ENCODE results near the gene AGBL4.
"Not testable (repeated sequence)": the region's sequence is repeated elsewhere in the genome, so short reads cannot be mapped to it uniquely, and the experiment has no call there.

Gene AGBL4

DNA sequence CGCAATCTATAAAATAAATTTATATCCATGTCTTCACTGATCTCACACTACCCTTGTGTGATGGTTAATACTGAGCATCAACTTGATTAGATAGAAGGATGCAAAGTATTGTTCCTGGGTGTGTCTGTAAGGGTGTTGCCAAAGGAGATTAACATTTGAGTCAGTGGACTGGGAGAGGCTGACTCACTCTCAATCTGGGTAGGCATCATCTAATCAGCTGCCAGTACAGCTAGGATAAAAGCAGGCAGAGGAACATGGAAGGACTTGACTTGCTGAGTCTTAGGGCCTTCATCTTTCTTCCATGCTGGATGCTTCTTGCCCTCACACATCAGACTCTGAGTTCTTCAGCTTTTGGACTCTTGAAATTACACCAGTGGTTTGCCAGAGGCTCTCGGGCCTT is 615.4 kb downstream of the AGBL4 start:
- DNase-seq: no peak

DNA sequence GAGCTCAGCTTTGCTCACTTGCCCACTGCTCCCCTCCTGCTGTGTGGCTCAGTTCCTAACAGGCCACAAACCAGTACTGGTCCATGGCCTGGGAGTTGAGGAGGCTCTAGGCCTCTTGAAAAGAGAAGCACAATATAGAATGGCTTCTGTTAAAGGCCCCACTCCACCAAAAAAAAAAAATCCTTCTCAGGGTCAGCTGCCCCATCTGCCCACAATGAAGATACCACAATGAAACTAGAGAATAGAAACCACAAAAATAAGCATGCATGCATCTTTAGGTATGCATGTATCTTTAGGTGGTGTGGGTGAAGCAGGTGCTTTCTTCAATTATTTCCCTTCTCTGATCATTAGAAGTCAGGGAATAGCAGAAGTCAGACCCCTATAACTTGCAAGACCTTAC is 626.7 kb downstream of the AGBL4 start:
- no peak for DNase-seq

DNA sequence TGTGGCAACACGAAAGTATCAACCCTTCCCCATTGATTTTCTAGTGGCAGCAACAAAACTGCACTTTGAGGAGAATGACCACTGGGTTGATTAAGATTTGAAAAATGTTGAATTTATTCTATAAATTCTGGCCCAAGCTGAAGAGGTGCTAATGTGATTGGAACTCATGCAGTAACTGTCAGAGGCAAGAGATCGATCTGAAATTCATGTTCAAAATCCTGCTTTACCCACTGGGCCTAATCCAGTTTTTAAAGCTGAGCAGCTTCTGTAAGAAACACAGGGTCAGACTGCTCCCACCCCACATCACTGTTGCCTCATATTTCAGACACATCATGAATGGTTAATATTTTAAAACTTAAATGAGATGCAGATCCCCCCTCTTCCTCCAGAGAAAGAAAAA is 629.6 kb downstream of the AGBL4 start:
- no peak for DNase-seq

DNA sequence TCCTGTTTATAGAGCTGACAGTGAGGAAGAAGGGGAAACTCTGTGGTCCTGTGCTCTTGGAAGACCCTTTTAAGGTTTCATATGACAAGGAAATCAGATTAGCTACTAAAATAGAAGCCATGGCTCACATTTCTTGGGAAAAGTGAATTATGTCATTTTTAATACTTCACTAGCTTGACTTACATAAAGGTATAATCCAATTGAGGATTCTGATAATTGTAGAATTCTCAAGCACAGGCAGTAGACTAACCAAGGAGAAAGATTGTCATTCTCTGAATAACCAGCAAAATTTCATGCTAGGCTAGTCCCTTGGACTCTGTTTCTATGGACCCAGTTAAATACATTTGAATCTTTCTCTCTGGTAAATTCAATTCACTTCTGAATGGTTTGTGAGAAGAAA is 634.1 kb downstream of the AGBL4 start:
- DNase-seq: no peak

DNA sequence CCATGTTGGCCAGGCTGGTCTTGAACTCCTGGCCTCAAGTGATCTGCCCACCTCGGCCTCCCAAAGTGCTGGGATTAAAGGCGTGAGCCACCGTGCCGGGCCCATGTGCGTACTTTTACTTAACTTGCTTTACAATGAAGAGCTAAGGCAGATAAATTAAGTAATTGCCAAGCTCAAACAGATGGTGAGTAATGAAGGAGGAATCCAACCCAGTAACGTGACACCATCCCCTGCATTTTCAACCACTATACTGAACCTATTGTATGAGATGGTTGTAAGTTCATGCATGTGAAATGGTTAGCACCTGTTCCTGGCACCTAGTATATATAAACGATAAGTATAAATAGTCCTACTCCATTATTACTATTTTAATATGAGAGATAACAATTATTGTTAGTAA is 659.1 kb downstream of the AGBL4 start:
- no peak for DNase-seq

DNA sequence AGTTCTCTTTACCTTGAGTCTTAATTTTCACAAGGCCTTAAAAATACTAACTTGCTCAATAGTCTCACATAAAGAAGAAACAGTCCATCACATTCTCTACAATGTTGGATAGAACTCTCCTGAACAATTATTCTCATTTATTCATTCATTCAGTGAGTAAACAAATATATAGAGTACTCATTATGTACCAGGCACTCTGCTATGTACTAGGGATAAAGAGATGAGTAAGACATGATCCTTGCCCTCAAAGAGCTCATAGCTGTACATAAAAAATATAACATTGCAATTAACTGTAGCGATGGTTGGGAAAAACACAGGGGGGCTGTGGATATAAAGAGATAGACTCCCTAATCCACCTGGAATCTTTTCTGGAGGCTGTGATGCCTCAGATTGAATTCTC is 660.1 kb downstream of the AGBL4 start:
- DNase-seq: no peak

DNA sequence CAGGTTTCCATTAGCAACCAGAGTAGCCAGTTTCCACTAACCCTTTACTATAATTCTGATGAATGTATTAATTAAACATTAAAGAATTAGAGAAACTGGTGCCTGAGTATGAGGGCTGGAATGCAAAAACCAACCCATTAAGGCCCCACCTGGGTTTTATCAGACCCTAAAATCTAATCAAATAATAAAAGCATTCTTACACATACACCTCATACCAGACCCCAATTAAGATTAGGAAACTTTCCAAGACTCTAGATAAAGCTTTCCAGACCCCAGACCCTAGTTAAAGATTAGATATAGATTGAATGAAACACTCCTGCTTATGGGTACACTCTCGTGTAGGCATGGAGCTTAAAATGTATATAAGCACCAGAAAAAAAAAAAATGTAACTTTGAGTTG is 665.7 kb downstream of the AGBL4 start:
- no peak for DNase-seq

DNA sequence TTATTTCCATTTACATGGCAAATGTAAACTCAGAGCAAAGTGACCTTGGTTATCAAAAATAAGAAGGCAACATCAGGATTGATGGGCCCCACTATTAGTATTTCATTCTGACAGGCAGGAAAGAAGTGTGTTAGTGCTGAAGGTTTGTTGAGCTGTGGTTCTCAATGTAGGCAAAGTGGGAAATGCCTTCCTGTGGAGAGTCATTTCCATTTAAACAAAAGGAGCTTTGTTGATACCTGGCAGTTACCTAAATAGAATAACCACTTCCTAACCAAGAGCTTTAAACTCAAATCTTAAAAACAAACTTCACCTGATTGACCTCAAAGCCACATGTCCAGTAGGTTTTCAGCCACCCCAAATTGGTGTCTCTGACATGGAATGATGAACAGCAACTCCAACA is 667.2 kb downstream of the AGBL4 start:
- no peak for DNase-seq

DNA sequence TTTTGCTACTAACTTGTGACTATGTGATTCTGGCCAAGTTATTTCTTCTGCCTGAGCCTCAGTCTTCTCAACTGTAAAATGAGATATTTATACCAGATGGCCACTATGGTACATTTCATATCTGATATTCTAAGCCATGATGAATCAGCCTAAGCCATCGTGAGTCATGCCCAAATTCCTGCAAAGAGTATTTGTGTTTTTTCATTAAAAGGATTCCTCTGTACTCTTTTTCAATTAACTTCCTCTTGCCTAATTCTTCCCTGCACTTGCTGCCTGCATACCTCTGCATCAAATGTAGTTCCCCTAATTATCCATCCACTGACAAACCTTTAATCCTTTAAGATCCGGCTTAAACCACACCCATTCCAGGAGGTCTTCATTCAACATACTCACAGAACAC is 672.0 kb downstream of the AGBL4 start:
- DNase-seq: no peak

DNA sequence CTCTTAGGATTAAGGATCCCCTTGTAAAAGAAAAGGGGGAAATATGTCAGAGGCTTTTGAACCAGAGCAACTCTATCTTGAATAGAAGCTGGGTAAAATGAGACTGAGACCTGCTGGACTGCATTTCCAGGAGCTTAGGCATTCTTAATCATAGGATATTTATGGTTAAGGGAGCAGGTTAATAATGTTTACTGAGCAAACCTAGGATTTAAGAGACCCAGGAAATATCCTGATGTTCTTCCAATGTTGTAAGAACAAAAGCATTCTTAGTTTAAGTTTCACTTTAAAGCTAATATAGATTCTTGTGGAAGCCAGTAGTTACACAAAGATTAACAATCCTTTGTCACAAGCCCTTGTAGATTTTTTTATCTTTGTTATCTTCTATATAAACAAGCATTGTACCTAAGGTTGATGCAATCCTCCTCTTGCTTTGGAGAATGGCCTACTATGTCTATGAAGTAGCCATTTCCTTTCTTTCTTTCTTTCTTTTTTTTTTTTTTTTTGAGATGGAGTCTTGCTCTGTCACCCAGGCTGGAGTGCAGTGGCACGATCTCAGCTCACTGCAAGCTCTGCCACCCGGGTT is 676.9 kb downstream of the AGBL4 start:
- DNase-seq: no peak

DNA sequence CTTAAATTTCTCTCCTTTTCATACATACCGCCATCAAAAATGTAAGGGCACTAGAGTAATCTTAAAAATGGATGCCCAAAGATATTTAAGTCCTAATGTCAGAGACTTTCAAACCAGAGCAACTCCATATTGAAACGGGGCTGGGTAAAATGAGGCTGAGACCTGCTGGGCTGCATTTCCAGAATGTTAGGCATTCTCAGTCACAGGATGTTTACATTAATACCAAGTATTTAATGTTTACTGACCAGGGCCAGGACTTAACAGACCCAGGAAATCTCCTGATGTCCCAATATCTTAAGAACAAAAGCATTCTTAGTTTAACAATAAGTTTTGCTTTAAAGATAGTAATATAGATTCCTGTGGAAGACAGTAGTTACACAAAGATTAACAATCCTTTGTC is 683.2 kb downstream of the AGBL4 start:
- DNase-seq: no peak

DNA sequence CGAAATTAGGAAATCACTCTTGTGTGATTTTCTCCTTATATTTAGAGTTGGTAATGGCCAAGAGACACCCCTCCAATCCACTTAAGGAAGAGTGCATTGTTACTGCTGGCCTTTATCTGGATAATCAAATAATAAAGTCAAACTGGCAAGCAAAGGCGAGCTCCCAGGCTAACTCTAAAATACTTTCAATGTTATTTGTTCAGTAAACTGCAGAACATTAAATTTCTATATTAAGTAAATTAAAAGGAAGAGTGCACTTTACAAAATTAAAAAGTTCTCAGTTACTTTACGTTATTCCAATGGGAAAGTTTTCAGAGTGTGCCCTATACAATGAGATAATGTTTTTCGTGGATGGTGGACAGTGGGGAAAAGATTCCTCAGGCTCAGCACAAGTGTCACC is 684.7 kb downstream of the AGBL4 start:
- no peak for DNase-seq

DNA sequence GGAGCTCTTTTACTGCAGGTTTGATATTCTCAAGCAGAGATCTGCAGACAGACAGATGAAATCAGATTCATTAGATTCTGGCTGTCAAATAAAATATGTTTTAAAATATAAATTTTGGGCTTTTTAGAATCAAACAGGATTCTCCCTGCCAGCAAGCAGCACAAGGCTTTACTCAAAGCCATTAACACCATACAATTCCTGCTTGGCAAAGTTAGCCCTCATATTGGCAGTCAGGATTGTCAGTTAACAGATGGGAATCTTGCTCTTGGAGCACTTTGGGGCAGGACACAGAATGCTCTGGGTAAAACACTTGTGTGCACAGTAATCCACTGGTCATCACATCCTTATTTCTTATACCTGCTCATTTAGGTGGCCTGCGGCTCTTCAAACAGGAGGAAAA is 686.5 kb downstream of the AGBL4 start:
- no peak for DNase-seq

DNA sequence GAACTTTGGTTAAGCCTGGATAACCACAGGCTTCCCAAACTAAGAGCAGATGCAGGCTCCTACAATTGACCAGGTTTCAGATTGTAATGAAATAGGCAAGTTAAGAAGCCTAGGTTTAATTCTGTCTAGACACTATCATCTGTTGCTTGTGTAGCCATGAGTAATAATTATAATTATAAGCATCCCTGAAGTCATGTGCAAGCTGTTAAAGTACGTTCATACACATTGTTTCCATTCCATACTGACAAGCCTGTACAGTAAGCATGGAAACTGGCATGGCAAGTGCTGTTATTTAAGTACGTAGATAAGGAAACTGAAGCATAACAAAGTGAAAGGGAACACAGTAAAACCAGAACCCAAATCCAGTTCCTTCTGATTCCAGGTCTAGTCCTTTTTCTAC is 689.8 kb downstream of the AGBL4 start:
- no peak for DNase-seq

DNA sequence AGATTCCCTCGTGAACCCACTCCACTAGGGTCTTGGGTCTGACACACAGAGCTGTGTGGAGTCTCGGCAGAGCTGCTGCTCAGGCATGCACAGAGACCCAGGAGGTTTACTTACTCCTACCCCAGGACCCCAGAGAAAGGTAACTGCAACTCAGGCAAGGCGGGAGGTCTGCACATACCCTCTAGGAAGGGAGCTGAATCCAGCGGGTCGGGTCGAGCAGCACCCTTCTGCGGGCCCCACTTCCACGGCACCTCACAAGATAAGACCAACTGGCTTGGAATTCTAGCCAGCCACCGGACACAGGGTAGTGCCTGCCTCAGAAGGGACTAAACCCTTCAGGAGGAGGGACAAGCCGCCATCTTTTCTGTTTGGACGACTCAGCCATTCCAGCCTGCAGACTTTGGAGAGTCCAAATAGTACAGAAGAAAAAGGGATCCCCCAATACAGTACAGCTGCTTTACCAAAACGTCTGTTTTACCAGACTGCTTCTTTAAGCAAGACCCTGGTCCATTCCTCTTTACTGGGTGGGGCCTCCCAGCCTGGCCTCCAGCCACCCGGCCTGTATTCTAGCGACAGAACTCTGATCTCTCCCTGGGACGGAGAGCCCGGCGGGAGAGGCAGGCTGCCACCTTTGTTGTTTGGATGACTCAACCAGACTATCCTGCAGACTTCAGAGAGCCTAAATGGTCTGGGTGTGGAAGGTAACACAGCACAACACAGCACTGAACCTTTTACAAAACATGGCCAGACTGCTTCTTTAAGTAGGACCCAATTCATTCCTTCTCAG is 692.5 kb downstream of the AGBL4 start:
- no peak for DNase-seq

DNA sequence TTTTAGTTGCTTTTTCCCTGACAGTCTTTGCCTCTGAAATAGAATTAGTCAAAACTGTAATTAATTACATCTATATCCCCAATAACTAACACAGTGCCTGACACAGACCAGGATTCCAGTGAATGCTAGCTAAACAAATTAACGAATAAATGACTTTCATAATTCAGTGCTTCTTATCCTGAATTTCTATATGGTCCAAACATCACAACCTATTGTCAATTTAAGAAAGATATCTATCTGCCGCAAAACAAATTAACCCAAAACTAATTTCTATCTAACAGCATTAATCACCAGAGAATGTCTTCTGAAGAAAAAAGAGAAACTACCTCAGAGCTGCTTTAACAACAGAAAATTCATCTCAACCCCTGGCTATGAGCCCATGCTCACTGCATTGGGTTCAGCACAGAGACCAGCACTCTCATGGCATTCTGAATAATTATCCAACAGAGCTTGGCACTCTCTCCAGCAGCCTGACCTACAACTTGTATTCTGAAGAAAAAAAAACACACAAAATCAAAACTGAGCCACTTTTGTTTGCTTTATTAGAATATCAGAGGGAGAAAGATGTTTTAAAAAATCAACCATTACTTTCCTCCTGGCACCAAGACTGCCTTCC is 699.7 kb downstream of the AGBL4 start:
- no peak for DNase-seq

DNA sequence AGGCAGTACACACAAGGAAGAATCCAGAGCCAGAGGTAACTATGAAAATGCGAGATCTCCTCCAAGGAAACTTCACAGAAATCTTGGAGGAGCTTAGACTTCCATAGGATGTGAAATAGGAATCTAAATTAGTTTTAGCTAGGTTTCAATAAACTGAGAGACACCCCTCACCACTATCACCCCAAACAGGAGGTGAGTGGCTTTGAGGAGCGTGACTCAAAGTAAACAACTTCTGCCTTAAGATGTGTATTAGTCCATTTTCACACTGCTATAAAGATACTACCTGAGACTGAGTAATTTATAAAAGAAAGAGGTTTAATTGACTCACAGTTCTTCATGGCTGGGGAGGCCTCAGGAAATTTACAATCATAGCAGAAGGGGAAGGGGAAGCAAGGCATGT is 703.3 kb downstream of the AGBL4 start:
- DNase-seq: not testable (repeated sequence)

DNA sequence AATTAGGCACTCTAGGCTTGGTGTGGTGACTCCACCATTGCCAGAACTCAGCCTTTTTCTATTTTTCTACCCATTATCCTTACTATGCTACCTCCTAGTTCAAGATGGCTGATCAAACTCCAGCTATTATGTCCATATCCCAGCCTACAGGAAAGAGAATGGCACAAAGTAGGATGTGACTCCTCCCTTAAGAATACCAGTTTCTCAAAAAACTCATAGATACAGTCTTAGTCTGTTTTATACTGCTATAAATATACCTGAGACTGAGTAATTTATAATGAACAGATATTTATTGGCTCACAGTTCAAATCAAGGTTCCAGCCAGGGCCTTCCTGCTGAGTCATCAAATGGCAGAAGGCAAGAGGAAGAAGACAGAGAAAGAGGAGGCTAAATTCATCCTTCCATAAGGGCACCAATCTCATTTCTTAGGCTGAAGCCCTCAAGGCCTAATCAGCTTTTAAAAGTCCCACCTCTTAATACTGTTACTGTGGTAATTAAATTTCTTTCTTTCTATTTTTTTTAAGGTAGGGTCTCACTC is 704.3 kb downstream of the AGBL4 start:
- no peak for DNase-seq

DNA sequence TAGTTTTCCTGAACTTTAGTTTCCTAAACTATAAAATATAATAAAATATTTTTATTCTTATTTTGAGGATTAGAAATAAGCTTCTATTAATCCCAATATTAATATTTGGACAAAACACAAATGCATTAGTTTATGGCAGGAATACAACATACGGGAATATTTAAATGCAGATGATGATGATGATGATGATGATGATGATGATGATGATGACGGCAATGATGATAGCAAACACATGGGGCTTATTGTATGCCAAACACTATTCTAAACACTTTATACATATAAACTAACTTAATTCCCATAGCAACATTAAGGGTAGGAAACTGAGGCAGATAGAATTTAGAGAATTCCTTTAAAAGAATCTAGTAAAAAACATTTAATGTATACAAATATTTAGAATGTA is 705.5 kb downstream of the AGBL4 start:
- no peak for DNase-seq

DNA sequence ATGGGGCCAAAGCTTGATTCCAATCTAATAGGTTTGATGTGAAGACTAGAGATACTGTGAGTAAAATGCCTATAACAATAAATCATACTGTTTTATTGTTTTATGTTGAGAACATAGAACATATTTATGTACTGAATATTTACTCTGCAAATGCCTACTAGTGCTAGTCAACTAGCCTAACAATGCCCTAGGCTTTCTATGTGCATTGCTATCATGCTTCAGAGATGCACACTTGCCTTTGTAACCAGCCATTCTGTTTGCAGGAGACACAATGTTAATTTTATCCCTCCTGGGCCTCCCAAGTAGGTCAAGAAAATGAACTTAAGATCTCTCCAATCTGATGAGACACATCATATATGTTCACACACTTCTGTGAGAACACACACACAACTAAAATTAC is 716.3 kb downstream of the AGBL4 start:
- DNase-seq: no peak

DNA sequence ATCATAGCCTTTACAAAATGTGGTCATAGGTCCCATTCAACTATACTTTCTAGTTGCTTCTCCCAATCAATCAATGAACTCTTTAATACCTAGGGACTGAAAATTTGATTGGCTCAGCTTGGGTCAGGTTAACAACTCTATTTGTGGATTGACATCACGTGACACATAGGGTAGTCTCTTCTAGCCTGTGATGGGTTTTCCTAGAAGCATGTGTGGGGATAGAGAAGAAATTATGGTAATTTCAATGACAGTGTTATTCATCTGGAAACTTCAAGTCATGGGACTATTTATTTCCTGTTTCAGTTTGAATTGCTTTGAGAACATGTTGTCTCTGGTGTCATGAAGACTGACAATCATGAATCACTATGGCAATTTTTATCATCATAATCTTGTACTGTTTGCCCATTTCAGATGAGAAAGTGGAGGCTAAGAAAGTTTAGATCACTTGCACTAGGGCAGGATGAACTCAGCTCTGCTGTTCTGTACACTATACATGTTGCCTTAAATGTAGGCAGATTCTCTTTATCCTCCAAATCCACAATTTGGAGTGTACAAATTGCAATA is 717.2 kb downstream of the AGBL4 start:
- no peak for DNase-seq

DNA sequence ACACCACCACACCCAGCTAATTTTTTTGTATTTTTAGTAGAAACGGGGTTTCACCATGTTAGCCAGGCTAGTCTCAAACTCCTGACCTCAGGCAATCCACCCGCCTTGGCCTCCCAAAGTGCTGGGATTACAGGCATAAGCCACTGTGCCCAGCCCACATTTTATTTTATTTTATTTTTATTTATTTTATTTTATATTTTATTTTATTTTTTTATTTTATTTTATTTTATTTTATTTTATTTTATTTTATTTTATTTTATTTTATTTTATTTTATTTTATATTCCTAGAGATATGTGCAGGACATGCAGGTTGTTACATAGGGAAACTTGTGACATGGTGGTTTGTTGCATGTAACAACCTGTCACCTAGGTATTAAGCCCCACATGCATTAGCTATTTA is 721.4 kb downstream of the AGBL4 start:
- not testable (repeated sequence) for DNase-seq

DNA sequence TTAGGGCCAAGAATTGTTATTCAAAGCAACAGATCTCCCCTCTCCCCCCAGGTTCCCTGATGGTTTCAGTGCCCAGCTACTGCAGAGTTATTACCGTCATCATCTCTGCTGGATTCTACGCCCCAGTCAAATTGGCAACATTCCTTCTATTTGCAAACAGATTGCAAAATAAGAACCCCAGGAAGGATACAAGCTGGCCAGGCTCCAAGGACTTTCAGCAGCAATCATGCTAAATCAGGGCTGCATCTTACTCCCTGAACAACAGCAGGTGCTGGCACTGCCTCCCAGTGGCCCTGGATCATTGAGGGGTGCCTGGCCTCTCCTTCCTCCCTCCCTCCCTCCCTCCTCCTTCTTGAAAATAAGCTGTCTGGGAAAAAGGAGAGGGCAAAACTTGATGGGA is 725.5 kb downstream of the AGBL4 start:
- no peak for DNase-seq

DNA sequence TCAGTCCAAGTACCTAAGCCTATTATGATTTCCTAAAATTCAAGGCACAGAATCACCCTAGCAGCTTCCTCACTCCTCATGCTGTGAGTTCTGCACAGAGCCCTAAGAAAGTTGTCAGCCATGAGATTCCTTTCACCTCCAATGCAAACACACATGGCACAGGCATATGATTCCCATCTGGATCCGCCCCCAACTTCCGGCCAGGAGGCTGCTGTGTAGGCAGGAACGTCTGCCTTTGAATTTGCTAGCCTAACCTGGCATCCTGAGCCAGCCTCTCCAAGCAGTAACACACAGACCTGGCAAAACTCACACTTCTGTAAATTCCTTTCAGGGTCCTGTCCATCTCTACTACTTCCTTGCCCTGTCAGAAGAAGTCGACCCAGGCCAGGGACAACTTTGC is 726.0 kb downstream of the AGBL4 start:
- DNase-seq: no peak

Data from activated CD8-positive, alpha-beta memory T cell treated with anti-CD3 and anti-CD28 coated beads, Interleukin-2, amount 50 U/mL, for 4 hours (primary cell).